Activated naive CD4-positive, alpha-beta T cell treated with anti-CD3 and anti-CD28 coated beads for 36 hours (primary cell): Measurements from ENCODE around the gene DBH. TPM values are rescaled to one million over a fixed set of nuclear protein-coding genes. Genes with fewer than 3 reads are reported as not detected.

Experiments
- CTCF ChIA-PET: fragments of 350-600 bp; sonication (Branson Sonifier 250); formaldehyde crosslinking; loops from one replicate; lab custom pipeline; 2021; ENCODE audit warnings: antibody characterized with exemption; lab: Charles Lee
- DNase-seq: peaks from one replicate; pipeline ENCODE4 v3.0.0-alpha.2; 2020
- H3K27ac Mint-ChIP-seq: one replicate; pipeline ENCODE4 v1.8.0; 2021; ENCODE audit warnings: mild to moderate bottlenecking, mixed read lengths
- H3K27me3 Mint-ChIP-seq: one replicate; pipeline ENCODE4 v1.8.0; 2021; ENCODE audit warnings: low read depth, mixed read lengths
- H3K36me3 Mint-ChIP-seq: one replicate; pipeline ENCODE4 v1.8.0; 2021; ENCODE audit warnings: low read depth, mixed read lengths
- H3K4me1 Mint-ChIP-seq: one replicate; pipeline ENCODE4 v1.8.0; 2021; ENCODE audit warnings: low read depth, mixed read lengths
- H3K4me3 Mint-ChIP-seq: one replicate; pipeline ENCODE4 v1.8.0; 2021; ENCODE audit warnings: mild to moderate bottlenecking, moderate library complexity, mixed read lengths
- H3K9me3 Mint-ChIP-seq: one replicate; pipeline ENCODE4 v1.8.0; 2021; ENCODE audit warnings: mixed read lengths
- intact Hi-C: fragments of 100-400 bp; cut with micrococcal nuclease; formaldehyde crosslinking; loops from one replicate; pipeline ENCODE4 v1.15.1; 2023
- total RNA-seq, 2 experiments: library from RNA; stranded (reverse); gene quantifications; one replicate each; pipeline ENCODE4 v1.2.3, GENCODE V29; 2021

Gene DBH
- total RNA-seq, 2 experiments from 2014 or later, result not detected

DNA sequence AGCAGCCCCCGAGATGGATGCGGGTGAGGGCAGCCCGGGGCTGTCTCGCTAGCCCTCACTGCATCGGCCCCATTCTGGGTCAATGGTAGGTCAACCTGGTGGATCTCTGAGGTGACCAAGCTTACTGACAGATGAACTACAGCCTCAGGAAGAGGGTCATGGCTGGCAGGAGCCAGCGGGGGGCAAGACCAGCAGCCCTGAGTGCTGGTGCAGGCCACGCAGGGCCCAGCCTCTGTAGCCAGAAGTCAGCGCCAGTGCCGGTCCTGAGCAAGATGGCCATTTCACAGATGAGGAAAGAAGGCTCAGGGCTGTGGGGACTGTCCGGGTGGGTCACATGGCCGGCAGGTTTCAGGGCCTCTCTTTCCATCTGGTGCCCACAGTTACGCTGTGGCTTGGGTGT lies 5.1 kb upstream of the DBH start:
- H3K36me3 Mint-ChIP-seq, result no peaks in the 10 kb centered on the region
- H3K27ac Mint-ChIP-seq, result no peak overlapping the region
- H3K4me3 Mint-ChIP-seq, result no peak overlapping the region
- no peaks in the 10 kb centered on the region for H3K4me1 Mint-ChIP-seq
- intact Hi-C loops, result no loop called here
- no peaks in the 10 kb centered on the region for H3K27me3 Mint-ChIP-seq
- no peak for DNase-seq
- H3K9me3 Mint-ChIP-seq, result peaks cover 11% of the 10 kb centered on the region
- CTCF ChIA-PET, result interaction anchor here (0.6 to 0.8 kb wide), 2 partner anchors 93 to 98 kb away, joined by 3 to 7 read pairs; no protein-coding TSS in a partner anchor

DNA sequence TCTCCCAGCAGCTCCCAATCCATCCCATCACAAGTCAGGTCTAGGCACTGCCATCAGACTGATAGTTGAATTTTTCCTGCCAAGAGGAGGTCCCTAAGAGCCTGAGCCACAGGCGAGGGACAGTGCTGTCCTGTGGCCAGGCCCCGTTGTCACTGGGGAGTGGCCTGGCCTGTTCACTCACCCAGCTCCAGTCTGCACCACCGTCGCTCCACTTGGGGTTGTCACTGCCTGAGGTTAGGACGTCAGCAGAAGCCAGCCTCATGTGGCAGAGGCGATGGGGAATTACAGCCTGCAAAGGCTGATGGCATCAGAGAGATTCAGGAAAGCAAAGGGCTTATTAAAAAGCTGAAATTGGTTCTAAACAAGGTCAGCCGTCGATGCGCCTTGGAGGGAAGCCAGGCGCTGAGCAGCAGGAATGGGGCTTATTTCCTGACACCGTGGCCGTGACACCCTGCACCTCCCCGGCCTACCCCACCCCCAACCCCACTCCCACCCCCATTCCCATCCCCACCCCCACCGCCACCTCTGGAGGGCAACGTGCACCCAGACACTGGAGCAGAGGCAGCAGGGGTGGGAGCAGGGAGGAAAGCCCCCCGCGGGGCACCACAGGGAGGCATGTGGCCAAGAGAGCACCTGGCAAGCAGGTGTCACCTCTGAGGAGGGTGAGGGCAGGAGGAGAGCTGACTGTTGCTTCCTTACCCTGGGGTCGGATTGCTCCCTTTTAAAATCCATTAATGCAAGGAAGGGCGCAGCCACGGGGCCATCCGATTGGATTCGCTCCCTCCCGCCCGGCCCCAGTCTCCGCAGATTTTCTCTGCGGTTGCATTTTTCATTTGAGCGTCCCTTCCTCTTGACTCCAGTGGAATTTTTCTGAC lies 3.1 kb upstream of the DBH start:
- no peak overlapping the region for H3K27ac Mint-ChIP-seq
- H3K4me1 Mint-ChIP-seq, result no peaks in the 10 kb centered on the region
- H3K4me3 Mint-ChIP-seq, result no peak overlapping the region
- H3K9me3 Mint-ChIP-seq, result no peaks in the 10 kb centered on the region
- intact Hi-C loops, result no loop called here
- CTCF ChIA-PET, result no interaction called here
- H3K27me3 Mint-ChIP-seq, result no peaks in the 10 kb centered on the region
- DNase-seq, result no peak
- H3K36me3 Mint-ChIP-seq, result no peaks in the 10 kb centered on the region

GRCh38 chr9:133633681-133634080 lies 2.5 kb upstream of the DBH start:
- H3K27ac Mint-ChIP-seq, result no peak overlapping the region
- CTCF ChIA-PET, result no interaction called here
- intact Hi-C loops, result no loop called here

GRCh38 chr9:133634081-133634691 lies 2.0 kb upstream of the DBH start:
- no peaks in the 10 kb centered on the region for H3K9me3 Mint-ChIP-seq
- H3K4me3 Mint-ChIP-seq, result no peak overlapping the region
- DNase-seq, result no peak
- intact Hi-C loops, result no loop called here
- H3K27ac Mint-ChIP-seq, result no peak overlapping the region
- no peaks in the 10 kb centered on the region for H3K36me3 Mint-ChIP-seq
- no peaks in the 10 kb centered on the region for H3K27me3 Mint-ChIP-seq
- CTCF ChIA-PET, result no interaction called here
- no peaks in the 10 kb centered on the region for H3K4me1 Mint-ChIP-seq

More at GRCh38 chr9:133633681-133634080, 2.5 kb upstream of the DBH start:
- no peaks in the 10 kb centered on the region for H3K27me3 Mint-ChIP-seq
- DNase-seq, result no peak
- H3K4me3 Mint-ChIP-seq, result no peak overlapping the region
- no peaks in the 10 kb centered on the region for H3K36me3 Mint-ChIP-seq
- no peaks in the 10 kb centered on the region for H3K4me1 Mint-ChIP-seq
- H3K9me3 Mint-ChIP-seq, result no peaks in the 10 kb centered on the region

- H3K4me3 Mint-ChIP-seq, result no peak overlapping the region
- H3K27ac Mint-ChIP-seq, result no peak overlapping the region
- CTCF ChIA-PET, result no interaction called here
- no peaks in the 10 kb centered on the region for H3K36me3 Mint-ChIP-seq
- no peaks in the 10 kb centered on the region for H3K4me1 Mint-ChIP-seq
- H3K9me3 Mint-ChIP-seq, result no peaks in the 10 kb centered on the region
- no peak for DNase-seq
- intact Hi-C loops, result no loop called here
- no peaks in the 10 kb centered on the region for H3K27me3 Mint-ChIP-seq
Measured at GRCh38 chr9:133635098-133635497, 1.1 kb upstream of the DBH start.

DNA sequence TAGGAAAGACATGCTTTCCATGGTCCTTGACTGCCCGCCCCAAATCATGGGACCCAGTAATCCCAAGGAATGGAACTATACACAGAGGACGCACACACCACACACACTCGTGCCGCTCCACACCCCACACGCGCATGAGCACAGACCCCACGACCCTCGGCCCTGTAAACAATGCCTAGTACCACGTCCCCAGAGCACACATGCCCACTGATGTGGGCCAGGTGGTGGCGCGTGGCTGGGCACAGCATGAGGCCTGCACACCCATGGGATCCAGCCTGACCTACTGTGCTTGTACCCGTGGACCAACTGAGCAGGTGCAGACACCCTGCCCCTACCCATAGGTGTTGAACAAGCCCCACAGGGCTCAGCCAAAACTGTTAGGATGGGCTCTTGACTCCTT lies 739 bp downstream of the DBH start:
- intact Hi-C loops, result no loop called here
- Mint-ChIP-seq H3K36me3 (no peaks in the 10 kb centered on the region), H3K4me3 (no peak overlapping the region), H3K4me1 (no peaks in the 10 kb centered on the region), H3K9me3 (no peaks in the 10 kb centered on the region), H3K27me3 (no peaks in the 10 kb centered on the region), H3K27ac (no peak overlapping the region)
- CTCF ChIA-PET, result interaction anchor here (1.0 kb wide), 1 partner anchor 106 kb away, joined by 3 read pairs; no protein-coding TSS in a partner anchor
- DNase-seq, result no peak

DNA sequence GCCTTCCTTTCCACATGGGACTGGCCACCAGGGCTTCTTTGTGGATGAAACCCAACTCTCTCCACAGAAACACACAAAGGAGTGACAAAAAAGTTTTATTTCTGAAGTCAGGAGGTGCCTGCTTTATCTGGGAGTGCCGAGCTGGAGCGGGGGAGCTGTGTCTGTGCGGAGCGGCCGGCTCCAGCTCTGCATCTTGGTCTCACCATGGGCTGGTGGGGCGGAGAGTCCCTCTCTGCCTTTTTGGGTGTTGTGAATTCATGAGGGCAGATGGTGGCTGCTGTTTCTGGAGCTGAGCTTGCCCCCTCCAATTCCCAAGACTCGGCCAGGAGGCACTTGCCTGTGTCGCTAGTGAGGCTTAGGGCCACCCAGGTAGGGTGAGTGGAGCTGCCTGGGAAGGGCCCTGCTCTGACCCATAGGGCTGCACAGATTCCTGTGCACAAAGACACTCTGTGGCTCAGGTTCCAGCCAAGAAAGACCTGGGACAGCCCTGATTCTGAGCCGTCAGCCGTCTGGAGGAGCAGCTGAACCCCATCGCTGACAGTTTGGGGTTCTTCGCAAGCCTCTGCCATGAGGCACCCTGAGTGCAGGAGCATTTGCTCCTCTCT lies 1.4 kb downstream of the DBH start:
- DNase-seq, result no peak
- Mint-ChIP-seq H3K27me3 (no peaks in the 10 kb centered on the region), H3K36me3 (no peaks in the 10 kb centered on the region), H3K27ac (no peak overlapping the region), H3K4me3 (no peak overlapping the region), H3K9me3 (no peaks in the 10 kb centered on the region), H3K4me1 (no peaks in the 10 kb centered on the region)
- CTCF ChIA-PET, result interaction anchor here (0.7 to 1.0 kb wide), 2 partner anchors 48 to 105 kb away, joined by 3 read pairs; no protein-coding TSS in a partner anchor
- intact Hi-C loops, result no loop called here

- no peak overlapping the region for H3K27ac Mint-ChIP-seq
- DNase-seq, result no peak
- intact Hi-C loops, result no loop called here
- H3K4me1 Mint-ChIP-seq, result no peaks in the 10 kb centered on the region
- no peaks in the 10 kb centered on the region for H3K9me3 Mint-ChIP-seq
- H3K36me3 Mint-ChIP-seq, result no peaks in the 10 kb centered on the region
- no peaks in the 10 kb centered on the region for H3K27me3 Mint-ChIP-seq
- no peak overlapping the region for H3K4me3 Mint-ChIP-seq
- CTCF ChIA-PET, result interaction anchor here (0.7 kb wide), 1 partner anchor 49 kb away, joined by 3 read pairs; no protein-coding TSS in a partner anchor
Measured at GRCh38 chr9:133638076-133638475, 1.9 kb downstream of the DBH start.

GRCh38 chr9:133638711-133639110 lies 2.5 kb downstream of the DBH start:
- Mint-ChIP-seq H3K9me3 (no peaks in the 10 kb centered on the region), H3K27ac (no peak overlapping the region), H3K4me1 (no peaks in the 10 kb centered on the region), H3K27me3 (no peaks in the 10 kb centered on the region), H3K4me3 (no peak overlapping the region), H3K36me3 (no peaks in the 10 kb centered on the region)
- intact Hi-C loops, result no loop called here
- CTCF ChIA-PET, result no interaction called here
- no peak for DNase-seq

DNA sequence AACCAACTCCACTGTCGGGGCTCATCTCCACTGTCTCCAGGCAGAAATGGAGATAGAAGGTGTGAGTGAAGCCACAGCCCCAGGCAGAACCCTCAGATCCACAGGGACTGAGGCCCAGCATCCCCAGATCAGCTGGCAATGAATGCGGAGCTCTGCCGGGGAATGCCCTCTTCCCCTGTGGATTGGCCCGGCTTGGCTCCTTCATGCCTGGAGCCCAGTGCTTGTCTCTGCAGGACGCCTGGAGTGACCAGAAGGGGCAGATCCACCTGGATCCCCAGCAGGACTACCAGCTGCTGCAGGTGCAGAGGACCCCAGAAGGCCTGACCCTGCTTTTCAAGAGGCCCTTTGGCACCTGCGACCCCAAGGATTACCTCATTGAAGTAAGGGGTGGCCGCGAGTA lies 3.5 kb downstream of the DBH start:
- Mint-ChIP-seq H3K36me3 (no peaks in the 10 kb centered on the region), H3K9me3 (no peaks in the 10 kb centered on the region), H3K27me3 (no peaks in the 10 kb centered on the region), H3K4me3 (no peak overlapping the region), H3K4me1 (no peaks in the 10 kb centered on the region), H3K27ac (no peak overlapping the region)
- intact Hi-C loops, result no loop called here
- no peak for DNase-seq
- CTCF ChIA-PET, result no interaction called here

GRCh38 chr9:133640160-133640559 lies 4.0 kb downstream of the DBH start:
- H3K4me3 Mint-ChIP-seq, result no peak overlapping the region
- no peaks in the 10 kb centered on the region for H3K4me1 Mint-ChIP-seq
- CTCF ChIA-PET, result interaction anchor here (1.2 kb wide), 1 partner anchor 103 kb away, joined by 3 read pairs; no protein-coding TSS in a partner anchor
- H3K27ac Mint-ChIP-seq, result no peak overlapping the region
- H3K36me3 Mint-ChIP-seq, result no peaks in the 10 kb centered on the region
- no peaks in the 10 kb centered on the region for H3K27me3 Mint-ChIP-seq
- intact Hi-C loops, result no loop called here
- DNase-seq, result no peak
- no peaks in the 10 kb centered on the region for H3K9me3 Mint-ChIP-seq

DNA sequence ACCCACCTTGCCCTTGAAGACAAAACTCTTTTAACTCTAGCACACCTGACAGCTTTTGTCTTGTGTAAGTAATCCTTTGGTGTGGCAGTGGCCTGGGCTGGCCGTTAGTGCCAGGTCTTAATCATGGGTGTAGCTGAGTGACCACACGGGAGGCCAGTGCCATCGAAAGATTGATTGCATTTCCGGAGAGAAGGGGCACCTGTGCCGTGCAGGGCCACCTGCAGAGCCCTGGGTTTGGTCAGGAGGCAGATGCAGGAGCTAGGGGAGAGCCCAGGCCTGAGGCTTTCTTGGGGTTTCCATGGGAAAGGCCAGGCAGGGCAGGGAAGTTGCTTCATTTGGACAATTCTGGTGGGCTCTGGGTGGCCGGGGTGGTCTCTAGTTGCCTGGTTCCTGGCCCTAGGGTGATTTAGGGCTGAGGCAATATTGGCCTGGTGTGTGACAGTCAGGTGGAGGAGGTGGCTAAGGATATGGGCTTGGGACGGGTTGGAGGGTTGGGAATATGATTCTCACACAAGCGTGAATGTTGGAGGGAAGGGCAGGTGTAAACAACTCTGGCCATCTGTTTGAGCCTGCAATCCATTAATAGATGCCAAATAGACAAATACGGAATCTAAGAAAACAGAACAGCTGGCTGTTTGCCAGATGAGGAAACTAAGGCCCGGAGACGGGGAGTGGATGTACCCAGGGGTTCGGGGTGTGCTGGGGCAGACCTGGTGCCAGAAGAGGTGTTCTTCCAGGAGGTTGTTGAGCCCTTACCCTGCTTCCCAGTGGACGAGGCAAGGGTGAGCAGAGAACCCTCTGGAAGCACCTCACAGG lies 4.6 kb downstream of the DBH start:
- H3K27ac Mint-ChIP-seq, result no peak overlapping the region
- DNase-seq, result no peak
- CTCF ChIA-PET, result interaction anchor here (1.2 kb wide), 1 partner anchor 102 kb away, joined by 3 read pairs; no protein-coding TSS in a partner anchor
- H3K9me3 Mint-ChIP-seq, result no peaks in the 10 kb centered on the region
- no peaks in the 10 kb centered on the region for H3K4me1 Mint-ChIP-seq
- no peak overlapping the region for H3K4me3 Mint-ChIP-seq
- intact Hi-C loops, result no loop called here
- no peaks in the 10 kb centered on the region for H3K36me3 Mint-ChIP-seq
- H3K27me3 Mint-ChIP-seq, result no peaks in the 10 kb centered on the region
